ENCODE results near the gene SEC24D.

Gene SEC24D

GRCh38 chr4:118746251-118746919 is 89.5 kb downstream of the SEC24D start:
- DNase-seq = no peak

DNA sequence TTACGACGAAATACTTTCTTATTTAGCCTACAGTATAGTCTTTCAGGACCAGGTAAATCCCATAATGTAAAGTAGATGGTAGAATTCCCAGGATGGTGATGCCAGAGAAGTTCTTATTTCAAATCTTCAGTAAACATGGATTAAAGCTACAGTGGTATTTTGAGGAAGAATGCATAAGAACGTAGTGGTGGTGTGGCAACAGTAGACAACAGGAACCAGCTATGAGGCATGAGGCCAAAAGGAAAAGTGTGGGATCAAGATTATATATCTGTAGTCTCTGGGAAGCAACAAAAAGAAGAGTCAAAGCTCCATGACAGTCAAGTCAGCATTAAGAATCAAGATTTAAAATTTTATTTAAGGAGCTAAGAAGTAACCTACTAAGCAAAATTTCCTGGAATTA is 90.6 kb downstream of the SEC24D start:
- no peak for DNase-seq

GRCh38 chr4:118743867-118744266 is 92.1 kb downstream of the SEC24D start:
- DNase-seq = no peak

GRCh38 chr4:118742050-118742449 is 93.9 kb downstream of the SEC24D start:
- no peak for DNase-seq

DNA sequence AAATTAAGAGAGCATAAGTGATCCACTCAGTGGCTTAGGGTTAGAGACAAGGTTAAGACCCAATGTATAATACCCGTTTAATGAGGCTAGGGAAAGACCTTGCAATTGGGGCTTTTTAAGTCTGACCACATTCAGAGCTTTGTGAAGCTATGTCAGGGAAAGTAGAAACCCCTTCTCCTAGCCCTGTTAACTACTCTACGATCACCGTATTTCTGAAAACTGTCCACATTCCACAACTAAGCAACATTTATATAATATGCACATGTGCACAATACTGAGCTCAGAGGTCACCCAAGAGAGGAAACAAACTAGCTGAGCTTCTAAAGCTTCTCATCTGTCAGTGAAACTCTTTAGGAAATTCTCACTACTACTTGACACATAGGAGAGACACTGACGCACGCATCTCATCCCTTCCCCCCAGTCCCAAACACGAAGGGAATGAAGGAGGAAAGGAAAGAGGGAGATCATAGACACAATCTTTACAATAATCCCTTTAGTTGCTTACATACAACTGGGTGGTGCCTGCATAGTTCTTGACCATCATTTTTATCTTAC is 94.5 kb downstream of the SEC24D start:
- no peak for DNase-seq

DNA sequence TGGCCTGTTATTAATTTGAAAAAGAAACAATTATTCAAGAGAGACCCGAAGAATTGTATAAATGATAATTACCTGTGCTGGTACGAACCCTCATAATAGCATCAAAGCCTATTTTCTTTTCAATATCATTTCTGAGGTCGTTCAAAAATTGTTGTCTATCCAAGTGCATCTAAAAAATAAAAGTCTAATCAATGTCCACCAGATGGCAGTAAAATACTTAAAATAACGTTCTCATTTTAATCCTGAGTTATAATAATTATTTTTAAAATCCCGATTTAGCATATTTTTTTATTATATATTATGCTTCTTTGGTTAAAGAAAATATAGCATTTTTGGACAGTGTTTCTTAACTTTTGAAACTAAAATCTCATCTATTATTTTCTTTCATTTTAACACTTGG is 95.1 kb downstream of the SEC24D start:
- peak in 1 of 2 donors; percentile 23 for DNase-seq

DNA sequence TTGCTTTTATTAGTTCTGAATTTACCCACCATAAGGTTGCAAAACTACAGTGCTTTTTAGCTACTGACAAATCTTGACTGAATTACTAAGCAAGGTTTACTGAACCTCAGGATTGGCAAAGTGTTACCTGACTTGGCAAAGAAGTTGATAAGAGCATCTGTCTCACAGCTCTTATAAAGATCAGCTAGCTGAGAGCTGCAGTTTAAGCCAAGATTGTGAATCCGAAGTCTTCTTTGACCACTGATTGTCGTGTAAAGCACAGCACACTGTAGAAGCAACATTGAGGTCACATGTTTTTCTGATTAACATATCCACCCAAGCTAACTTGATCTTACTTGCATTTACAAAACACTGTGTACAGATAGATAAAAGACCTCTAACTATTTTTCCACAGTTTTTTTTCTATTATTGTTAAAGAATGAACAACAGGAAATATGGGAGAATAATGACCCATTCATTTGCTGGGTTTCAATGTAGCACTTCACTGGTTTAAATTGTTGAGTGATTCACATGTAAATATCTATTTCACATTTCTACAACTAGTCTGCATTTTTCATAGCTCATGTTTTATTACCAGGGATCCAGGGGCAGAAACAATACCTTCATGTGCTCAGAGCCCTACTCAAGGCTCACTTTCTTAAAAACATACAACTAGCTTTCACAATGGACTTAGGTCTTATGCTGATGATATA is 96.8 kb downstream of the SEC24D start:
- DNase-seq = no peak

DNA sequence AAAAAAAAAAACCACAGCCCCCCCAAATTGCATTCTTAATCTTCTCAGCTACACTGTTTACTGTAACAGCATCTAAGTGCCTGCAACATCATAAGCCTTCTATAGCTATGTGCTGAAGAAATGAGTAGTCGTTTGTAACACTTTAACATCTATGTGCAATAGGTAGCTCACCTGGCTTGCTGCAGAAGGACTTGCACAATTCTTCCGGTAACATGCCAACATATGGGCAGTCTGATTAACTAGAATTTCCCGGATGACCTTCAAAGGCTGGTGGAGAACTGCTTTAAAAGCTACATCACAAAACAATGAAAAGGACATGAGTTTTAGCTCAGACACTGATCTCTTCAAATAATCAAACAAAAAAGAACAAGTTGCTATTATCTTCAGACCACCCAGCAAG is 97.8 kb downstream of the SEC24D start:
- no peak for DNase-seq

GRCh38 chr4:118736900-118737299 is 99.0 kb downstream of the SEC24D start:
- no peak for DNase-seq

DNA sequence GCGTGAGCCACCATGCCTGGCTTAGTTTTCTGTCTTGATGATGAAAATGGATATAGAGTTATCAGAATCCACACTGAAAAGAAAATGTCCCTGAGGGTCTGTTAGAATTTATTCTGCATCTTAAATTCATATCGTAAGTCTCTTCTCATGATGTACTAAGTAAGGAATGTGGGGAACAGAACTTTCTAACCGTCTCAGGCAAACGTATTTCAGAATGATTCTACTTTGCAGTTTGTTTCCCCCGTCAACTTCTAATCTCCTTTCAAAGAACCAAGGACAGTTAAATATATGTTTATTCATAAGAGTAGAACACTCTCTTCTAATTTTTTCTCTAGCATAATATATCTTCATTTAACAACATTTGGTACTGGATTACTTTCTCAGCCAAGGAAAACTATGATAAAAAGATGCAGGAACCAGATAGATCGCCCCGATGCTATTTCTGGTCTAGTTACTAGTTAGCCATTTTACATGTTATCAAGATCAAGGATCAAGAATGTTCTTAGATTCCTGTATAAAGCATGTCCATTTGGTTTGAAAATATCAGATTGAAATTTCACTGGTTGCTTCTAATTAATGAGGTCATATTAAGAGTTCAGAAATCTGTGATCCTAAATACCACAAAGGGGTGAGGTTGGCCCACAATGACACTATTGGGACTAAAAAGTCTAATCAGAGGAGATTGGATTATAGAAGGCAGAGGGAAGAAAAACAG is 101.3 kb downstream of the SEC24D start:
- DNase-seq = no peak

GRCh38 chr4:118732591-118733330 is 103.2 kb downstream of the SEC24D start:
- no peak for DNase-seq

DNA sequence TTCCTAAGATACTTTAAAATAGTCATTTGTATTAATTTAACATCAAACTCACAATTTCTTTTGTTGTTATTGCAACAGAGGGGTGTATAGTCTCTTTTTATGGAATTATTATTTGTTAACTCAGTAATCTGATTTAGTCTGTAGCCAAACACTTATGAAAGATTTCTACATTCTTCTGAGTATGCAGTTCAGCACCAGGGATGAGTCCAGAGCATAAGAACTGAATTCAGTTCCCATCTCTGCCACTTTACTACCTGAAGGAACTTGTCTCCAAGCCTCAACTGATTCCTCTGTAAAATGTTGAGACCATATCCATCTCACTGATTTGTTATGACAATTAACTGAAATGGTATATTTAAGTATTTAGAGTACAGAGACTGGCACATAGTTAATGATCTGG is 105.2 kb downstream of the SEC24D start:
- no peak for DNase-seq

GRCh38 chr4:118729287-118730286 is 106.3 kb downstream of the SEC24D start:
- peak in 1 of 2 donors; percentile 25 for DNase-seq

- DNase-seq = no peak
Observed at GRCh38 chr4:118727360-118727759, 108.6 kb downstream of the SEC24D start.

- DNase-seq = no peak
Observed at GRCh38 chr4:118723369-118723768, 112.6 kb downstream of the SEC24D start.

- DNase-seq = no peak
Observed at GRCh38 chr4:118721752-118722151, 114.2 kb downstream of the SEC24D start.

DNA sequence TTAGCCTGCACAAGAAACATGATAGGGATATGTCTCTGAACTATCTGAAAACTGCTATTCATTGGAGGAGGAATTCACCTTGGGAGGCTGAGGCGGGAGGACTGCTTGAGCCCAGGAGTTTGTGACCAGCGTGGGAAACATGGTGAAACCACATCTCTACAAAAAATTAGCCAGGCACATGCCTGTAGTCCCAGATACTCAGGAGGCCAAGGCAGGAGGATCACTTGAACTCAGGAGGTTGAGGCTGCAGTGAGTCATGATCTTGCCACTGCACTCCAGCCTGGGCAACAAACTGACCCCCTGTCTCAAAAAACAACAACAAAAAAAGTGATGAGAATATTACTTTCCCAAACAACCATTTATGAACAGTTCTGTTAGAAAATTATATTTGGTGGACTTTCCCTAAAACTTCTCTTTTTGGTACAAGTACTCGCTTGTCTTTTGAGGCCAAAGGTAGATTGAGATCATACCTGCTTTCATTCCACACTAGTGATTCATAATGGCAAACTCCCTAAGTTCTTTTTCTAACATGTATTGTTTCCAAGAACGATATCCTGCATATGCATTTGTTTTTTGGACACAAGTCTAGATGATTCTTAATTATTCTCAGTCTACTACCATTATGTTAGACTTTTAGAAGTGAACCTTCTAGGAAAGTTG is 117.3 kb downstream of the SEC24D start:
- no peak for DNase-seq

DNA sequence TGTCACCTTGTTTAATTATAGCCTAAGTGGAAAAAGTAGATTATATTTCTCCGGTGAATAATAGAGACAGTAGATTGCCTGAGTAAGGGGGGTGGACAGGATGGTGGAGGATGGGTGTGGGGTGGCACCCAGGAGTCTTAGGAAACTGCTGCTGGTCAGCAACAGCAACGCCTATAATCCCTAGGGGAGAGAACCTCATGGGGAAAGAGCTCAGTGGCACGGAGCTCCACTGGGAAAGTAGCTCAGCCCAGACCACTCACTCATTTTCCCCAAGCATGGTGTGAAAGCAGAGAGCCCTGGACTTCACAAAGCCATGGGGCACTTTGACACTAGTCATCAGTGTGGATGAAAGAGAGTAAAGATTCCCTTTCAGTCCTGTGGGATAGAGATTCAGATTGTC is 119.6 kb downstream of the SEC24D start:
- no peak for DNase-seq

- DNase-seq = no peak
Observed at GRCh38 chr4:118714682-118715081, 121.2 kb downstream of the SEC24D start.

DNA sequence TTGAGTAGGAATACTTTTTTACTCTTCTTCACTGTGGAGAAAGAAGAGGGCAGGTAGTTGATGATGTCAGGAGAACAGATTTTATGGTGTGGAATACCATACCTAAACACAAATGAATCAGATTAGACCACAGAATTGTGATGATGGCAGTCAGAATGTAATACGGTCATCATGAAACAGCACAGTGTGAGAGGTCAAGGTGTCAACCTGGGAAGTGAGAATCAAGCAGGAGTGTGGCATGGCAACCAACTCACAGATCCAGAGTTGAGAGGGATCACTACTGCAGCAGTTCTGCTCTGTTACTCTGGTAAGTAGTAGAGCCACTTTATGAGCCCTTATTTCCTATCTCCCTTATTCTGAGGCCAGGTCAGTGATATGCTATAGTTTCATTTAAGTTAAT is 123.1 kb downstream of the SEC24D start:
- DNase-seq = no peak

DNA sequence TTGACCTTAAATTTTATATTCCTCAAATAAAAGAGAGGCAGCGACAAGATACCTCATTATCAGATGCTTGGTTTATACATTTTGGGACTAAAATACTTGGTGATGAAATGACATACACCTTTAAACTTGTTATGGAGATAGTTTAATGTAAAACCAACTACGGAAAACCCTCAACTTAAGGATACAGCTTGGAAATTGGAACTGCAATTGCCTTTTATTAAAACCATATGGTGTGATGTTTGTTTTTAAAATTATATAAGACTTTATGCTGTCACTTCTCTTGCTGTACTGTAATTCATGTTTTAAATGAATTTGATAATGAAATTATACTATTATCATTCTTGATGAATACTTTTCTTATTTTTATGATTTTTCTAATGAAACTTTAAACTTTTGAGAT is 124.9 kb downstream of the SEC24D start:
- no peak for DNase-seq
